HS-27A (cell line): ENCODE data around the gene DNAJA1.
"Not testable (repeated sequence)": the region's sequence is repeated elsewhere in the genome, so short reads cannot be mapped to it uniquely, and the experiment has no call there.

Experiments used
- DNase-seq: peaks from one replicate; pipeline ENCODE4 v3.0.0-alpha.2; 2012; ENCODE audit warnings: low read depth, missing footprints

DNAJA1 gene

GRCh38 chr9:33024966-33025571, at the start of gene DNAJA1:
DNAJA1 (plus strand) TSS chr9:33025273; CDS start chr9:33026485, 1,212 bp downstream.
- DNase-seq: peak; percentile 88

- DNase-seq: no peak
Observed at GRCh38 chr9:32978051-32978450, 47.0 kb upstream of the DNAJA1 start.

GRCh38 chr9:32986971-32987370, 38.1 kb upstream of the DNAJA1 start:
- DNase-seq: no peak

DNA sequence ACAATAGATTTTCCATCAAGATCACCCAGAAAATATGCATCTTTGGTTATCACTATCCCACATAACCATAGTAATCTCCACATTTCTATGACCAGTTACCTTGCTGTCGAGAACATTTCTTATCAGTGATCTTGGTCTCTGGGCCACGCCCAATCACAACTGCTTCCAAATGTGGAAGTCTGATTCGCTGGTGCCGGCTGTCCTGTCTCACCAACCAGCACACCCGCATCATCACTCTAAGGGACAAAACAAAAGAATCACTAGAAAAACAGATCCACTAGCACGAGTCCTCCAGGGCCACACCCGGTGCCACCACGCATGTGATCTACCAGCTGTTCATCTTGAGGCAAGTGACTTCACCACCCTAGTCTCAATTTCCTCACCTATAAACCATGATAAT, 35.4 kb upstream of the DNAJA1 start:
- no peak for DNase-seq

DNA sequence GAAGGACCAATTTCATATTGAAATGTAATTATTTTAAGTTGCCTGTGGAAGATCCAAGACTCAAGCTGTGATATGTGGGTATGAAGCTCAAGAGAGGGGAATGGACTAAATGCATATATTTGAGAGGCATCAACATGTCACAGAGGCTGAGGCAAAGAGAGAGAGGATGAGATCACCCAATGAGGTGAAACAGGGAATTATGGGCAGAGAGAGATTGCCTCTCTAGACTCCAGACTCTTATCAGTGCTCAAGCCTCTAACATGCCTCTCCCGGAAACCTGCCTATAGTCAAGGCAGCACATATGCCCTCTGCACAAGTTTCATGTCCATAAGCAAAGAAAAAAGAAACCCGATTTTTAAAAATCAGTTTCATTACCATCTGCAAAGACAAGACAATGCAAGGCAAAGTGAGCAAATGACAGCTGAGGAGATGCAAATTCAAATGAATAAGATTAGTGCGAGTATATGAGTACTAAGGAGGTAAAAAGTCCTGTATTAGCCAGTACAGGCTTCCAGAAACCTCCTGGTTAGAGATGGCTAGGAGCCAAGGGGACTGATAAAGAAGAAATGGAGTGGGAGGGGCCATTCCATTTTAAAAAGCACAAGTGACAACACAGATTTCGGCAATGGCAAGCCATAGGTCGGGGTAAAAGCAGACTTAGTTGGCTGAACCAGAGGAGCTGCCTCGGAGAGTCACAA, 33.0 kb upstream of the DNAJA1 start:
- no peak for DNase-seq

GRCh38 chr9:32992595-32993238, 32.4 kb upstream of the DNAJA1 start:
- no peak for DNase-seq

- not testable (repeated sequence) for DNase-seq
Observed at GRCh38 chr9:33000682-33001055, 24.4 kb upstream of the DNAJA1 start.

- DNase-seq: not testable (repeated sequence)
Observed at GRCh38 chr9:33005335-33005734, 19.7 kb upstream of the DNAJA1 start.

DNA sequence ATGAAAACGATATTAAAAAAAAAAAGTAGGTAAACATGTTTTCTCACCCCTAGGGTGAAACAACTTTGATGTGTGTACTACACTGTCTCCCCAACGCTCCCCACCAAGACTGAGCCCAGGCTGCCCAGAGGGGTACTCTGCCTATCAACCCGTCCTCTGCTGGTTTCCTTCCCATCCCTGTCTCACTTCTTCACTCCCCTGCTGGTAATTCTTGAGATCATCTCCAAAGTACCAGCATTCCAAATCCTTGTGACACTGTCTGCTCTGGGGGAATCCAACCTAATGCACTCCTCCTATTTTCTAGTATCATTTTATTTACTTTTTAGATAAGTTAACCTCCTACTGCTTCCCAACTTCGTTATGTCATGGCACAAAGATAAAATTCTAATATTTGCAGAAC, 17.3 kb upstream of the DNAJA1 start:
- DNase-seq: no peak

GRCh38 chr9:33011831-33012230, 13.2 kb upstream of the DNAJA1 start:
- no peak for DNase-seq

GRCh38 chr9:33012328-33013069, 12.6 kb upstream of the DNAJA1 start:
- DNase-seq: no peak

DNA sequence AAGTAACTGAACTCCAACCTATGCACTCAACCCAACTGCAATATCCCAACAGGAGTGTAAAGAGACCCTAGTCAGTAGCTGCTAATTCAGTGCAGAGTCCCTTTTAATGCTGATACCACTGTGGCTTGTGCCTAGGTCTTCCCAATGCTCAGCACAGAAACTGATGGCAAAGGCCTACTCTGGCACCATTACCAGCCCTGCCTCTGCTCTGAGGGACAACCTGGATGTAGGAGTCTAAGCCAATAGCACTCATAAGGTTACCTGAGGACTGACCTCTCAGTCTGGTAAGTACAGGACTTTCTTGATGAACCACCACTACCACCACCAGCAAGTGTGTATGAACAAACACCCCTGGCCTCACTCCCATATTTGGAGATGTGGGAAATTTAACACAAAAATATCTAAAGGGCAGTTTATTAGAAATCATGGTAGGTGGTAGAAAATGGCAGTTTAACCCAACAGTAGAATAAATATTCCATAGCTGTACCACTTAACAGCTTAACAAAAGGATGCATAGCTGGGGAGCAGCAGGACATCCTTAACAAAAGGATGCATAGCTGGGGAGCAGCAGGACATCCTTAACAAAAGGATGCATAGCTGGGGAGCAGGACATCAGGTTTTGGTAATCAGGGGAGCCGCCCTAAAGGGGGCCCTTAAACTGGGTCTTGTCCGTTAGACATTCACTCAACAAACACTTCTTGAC, 11.0 kb upstream of the DNAJA1 start:
- no peak for DNase-seq

GRCh38 chr9:33014665-33015014, 10.4 kb upstream of the DNAJA1 start:
- no peak for DNase-seq

- DNase-seq: no peak
Observed at GRCh38 chr9:33017283-33018041, 7.6 kb upstream of the DNAJA1 start.

DNA sequence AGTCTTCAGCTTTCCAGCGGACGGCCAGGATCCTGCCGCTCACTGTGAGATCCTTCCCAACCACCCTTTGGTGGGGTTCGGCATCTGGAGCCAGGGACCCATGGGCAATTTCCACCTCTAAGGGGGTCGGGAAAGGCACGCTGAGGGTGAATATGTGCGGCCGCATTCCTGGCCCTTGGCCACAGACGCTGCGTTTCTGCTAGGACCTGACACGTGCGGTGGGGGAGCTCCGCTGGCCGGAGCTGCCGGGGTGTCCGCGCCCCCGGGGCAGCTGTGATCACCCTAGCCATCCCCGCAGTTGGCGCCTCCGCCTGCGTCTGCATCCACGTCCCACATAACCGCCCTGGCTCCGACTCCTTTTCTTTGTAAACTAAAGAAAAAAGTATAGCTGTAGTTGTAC, 5.3 kb upstream of the DNAJA1 start:
- DNase-seq: no peak

DNA sequence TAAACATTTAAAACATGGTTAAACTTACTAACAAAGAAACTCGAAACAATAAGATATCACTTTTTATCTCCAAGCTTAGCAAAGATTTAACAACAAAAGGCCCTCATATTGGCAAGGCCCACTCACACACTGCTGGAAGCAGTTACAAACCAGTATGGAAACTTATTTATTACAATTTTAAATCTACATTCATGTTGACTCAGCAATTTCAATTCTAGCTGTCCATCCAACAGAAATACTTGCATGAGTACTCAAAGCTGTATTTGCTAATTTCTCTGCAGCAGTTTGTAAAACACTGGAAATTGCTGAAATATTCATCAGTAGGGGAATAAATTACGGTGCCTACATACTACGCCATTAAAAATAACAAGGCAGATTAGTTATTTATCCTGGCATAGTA, 2.8 kb upstream of the DNAJA1 start:
- no peak for DNase-seq

DNA sequence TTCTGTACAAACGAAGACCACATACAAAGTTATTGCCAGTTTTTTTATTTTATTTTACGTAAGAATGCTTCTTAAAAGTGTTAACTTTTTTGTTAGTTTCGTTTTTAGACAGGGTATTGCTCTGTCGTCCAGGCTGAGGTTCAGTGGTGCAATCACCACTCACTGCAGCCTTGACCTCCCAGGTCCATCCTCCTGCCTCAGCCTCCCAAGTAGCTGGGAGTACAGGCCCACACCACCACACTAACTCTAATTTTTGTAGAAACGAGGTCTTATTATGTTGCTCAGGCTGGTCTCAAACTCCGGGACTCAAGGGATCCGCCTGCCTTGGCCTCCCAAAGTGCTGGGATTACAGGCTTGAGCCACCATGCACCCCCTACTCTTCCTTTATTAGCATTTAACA, 2.3 kb upstream of the DNAJA1 start:
- no peak for DNase-seq

- DNase-seq: no peak
Observed at GRCh38 chr9:33023661-33024060, 1.4 kb upstream of the DNAJA1 start.

- DNase-seq: no peak
Observed at GRCh38 chr9:33024126-33024965, 727 bp upstream of the DNAJA1 start.

DNA sequence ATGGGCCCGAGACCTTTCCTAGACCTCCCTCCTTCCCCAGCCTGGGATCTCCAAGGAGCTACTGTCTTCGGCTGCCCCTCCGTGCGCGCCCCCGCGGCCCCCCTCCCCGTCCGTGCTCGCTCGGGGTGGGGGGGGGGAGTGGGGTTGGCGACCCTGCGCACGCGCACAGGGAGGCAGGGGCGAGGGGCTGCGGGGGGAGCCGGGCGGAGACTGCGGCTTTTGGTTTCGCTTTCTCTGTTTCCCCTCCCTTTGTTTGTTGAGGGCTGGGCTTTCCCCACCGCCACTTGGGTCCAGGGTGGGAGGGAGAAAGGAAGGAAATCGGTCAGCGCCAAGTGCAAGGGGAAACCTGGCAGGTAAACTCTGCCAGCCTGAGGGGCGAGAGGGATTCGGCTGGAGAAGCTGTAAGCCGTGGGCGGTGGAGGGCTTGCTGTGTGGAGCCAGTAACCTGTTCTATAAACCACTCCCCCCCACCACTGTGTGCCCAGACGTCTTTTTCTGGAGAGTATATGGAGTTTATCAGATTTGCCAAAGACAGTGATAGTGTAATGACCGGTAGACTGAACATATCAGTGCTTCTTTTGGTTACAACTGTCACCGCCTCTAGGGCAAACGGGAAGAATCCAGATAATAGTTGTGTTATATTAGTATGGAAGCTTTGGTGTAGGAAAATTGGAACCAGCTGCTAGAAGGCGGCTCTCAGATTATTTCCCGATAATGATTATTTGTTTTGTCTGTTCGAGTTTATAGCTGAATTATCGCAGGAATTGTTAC, 684 bp downstream of the DNAJA1 start:
- DNase-seq: no peak
